Caco-2 (cell line): ENCODE data around the gene USP34. TPM values are rescaled to one million over a fixed set of nuclear protein-coding genes. Genes with fewer than 3 reads are reported as not detected.

Source experiments
- BruUV-seq: library from RNA; stranded (reverse); fragments of 400-500 nt; replicated peaks from 2 replicates; lab custom pipeline; 2021; lab: Mats Ljungman, UMichigan
- CTCF ChIA-PET: fragments of 300-600 bp; sonication (Branson Sonifier 250); formaldehyde crosslinking; loops from one replicate; lab custom pipeline; 2022; ENCODE audit warnings: antibody characterized with exemption; lab: Charles Lee
- POLR2A ChIA-PET: fragments of 300-600 bp; sonication (Branson Sonifier 250); formaldehyde crosslinking; loops from one replicate; lab custom pipeline; 2022; ENCODE audit warnings: antibody characterized with exemption; lab: Charles Lee
- DNase-seq, 2 experiments: peaks; one replicate each; pipeline versions ENCODE4 v3.0.0 to v3.0.0-alpha.2; 2020 to 2022
- H3K27me3 ChIP-seq: replicated peaks from 2 replicates; pipeline ENCODE4 v1.6.0; 2011; ENCODE audit warnings: low read length; ENCODE audit not compliant: control insufficient read depth, insufficient read depth
- H3K36me3 ChIP-seq: 2 replicates; pipeline ENCODE4 v1.5.1; 2011; ENCODE audit warnings: low read length; ENCODE audit not compliant: control insufficient read depth, insufficient read depth
- H3K4me1 ChIP-seq: fragments of 250-450 bp; sonication (Bioruptor Pico); 2 replicates; pipeline ENCODE4 v1.5.1; 2020; ENCODE audit warnings: mild to moderate bottlenecking
- H3K4me3 ChIP-seq: 2 replicates; pipeline ENCODE4 v1.5.1; 2011; ENCODE audit warnings: low read depth, mild to moderate bottlenecking, control low read depth, low read length
- H3K9me3 ChIP-seq: fragments of 250-450 bp; sonication (Bioruptor Pico); 2 replicates; pipeline ENCODE4 v1.5.1; 2020; ENCODE audit warnings: mild to moderate bottlenecking, moderate library complexity
- H3K27ac Mint-ChIP-seq: one replicate; pipeline ENCODE4 v1.8.0; 2022; ENCODE audit warnings: mixed read lengths; ENCODE audit not compliant: unreplicated experiment
- H3K27me3 Mint-ChIP-seq: one replicate; pipeline ENCODE4 v1.8.0; 2022; ENCODE audit warnings: mixed read lengths; ENCODE audit not compliant: insufficient read depth, unreplicated experiment
- H3K36me3 Mint-ChIP-seq: one replicate; pipeline ENCODE4 v1.8.0; 2022; ENCODE audit warnings: mild to moderate bottlenecking, mixed read lengths; ENCODE audit not compliant: insufficient read depth, unreplicated experiment
- H3K4me1 Mint-ChIP-seq: one replicate; pipeline ENCODE4 v1.8.0; 2022; ENCODE audit warnings: low read depth, mixed read lengths; ENCODE audit not compliant: unreplicated experiment
- H3K4me3 Mint-ChIP-seq: one replicate; pipeline ENCODE4 v1.8.0; 2022; ENCODE audit warnings: mild to moderate bottlenecking, moderate library complexity, mixed read lengths; ENCODE audit not compliant: unreplicated experiment
- H3K9me3 Mint-ChIP-seq: one replicate; pipeline ENCODE4 v1.8.0; 2022; ENCODE audit warnings: mixed read lengths; ENCODE audit not compliant: unreplicated experiment
- CTCF ChIP-seq, 2 experiments: fragments of 200-600 bp in 1 of 2; IDR thresholded peaks; 1 replicate in 1 of 2; 2 replicates in 1 of 2; pipeline versions ENCODE4 v1.5.1 to v1.8.0; 2011 to 2022; ENCODE audit warnings: antibody characterized with exemption in 1 of 2, control low read depth in 1 of 2, inconsistent platforms in 1 of 2, low read depth in 1 of 2, low read length in 1 of 2, mild to moderate bottlenecking in 1 of 2, moderate library complexity in 1 of 2; ENCODE audit not compliant: insufficient read depth in 1 of 2, severe bottlenecking in 1 of 2, unreplicated experiment in 1 of 2
- intact Hi-C: fragments of 100-400 bp; cut with micrococcal nuclease; formaldehyde crosslinking; loops from one replicate; pipeline ENCODE4 v1.10.0; 2022; ENCODE audit not compliant: unreplicated experiment
- total RNA-seq: library from RNA; stranded (reverse); gene quantifications from 2 replicates; pipeline ENCODE4 v1.2.3, GENCODE V29; 2022

USP34 gene
- total RNA-seq, 1 experiment from 2014 or later = 100 TPM

GRCh38 chr2:61463769-61464475 is 7.0 kb downstream of the USP34 start:
- Mint-ChIP-seq H3K4me3 (no peak overlapping the region), H3K27me3 (no peaks in the 10 kb centered on the region), H3K36me3 (peaks cover 53% of the 10 kb centered on the region), H3K27ac (no peak overlapping the region), H3K4me1 (peaks cover 8% of the 10 kb centered on the region), H3K9me3 (no peaks in the 10 kb centered on the region)
- peaks cover 16% of the 10 kb centered on the region for H3K4me1 ChIP-seq
- intact Hi-C loops = no loop called here
- H3K4me3 ChIP-seq = no peak overlapping the region
- BruUV-seq = no TSS peak
- DNase-seq = no peak
- POLR2A ChIA-PET = no interaction called here
- no peaks in the 10 kb centered on the region for H3K9me3 ChIP-seq
- no peak for TF ChIP-seq CTCF (IDR thresholded peaks at IDR 0.05; ENCODE audit: insufficient read depth in 1 of 2, low read depth in 1 of 2, low read length in 1 of 2, severe bottlenecking in 1 of 2, unreplicated experiment in 1 of 2)
- CTCF ChIA-PET = no interaction called here
- no peaks in the 10 kb centered on the region for H3K27me3 ChIP-seq
- no peaks in the 10 kb centered on the region for H3K36me3 ChIP-seq

- Histone ChIP-seq H3K4me1 (peaks cover 5% of the 10 kb centered on the region; the same call in 1 of the 2 replicates), H3K36me3 (no peaks in the 10 kb centered on the region), H3K4me3 (no peak overlapping the region), H3K9me3 (no peaks in the 10 kb centered on the region), H3K27me3 (no peaks in the 10 kb centered on the region)
- intact Hi-C loops = no loop called here
- no peak for DNase-seq
- no peaks in the 10 kb centered on the region for H3K9me3 Mint-ChIP-seq
- BruUV-seq = no TSS peak
- peaks cover 8% of the 10 kb centered on the region for H3K4me1 Mint-ChIP-seq
- POLR2A ChIA-PET = no interaction called here
- H3K36me3 Mint-ChIP-seq = peaks cover 48% of the 10 kb centered on the region
- H3K4me3 Mint-ChIP-seq = no peak overlapping the region
- no peak overlapping the region for H3K27ac Mint-ChIP-seq
- CTCF ChIA-PET = no interaction called here
- TF ChIP-seq CTCF (IDR thresholded peaks at IDR 0.05; ENCODE audit: insufficient read depth in 1 of 2, low read depth in 1 of 2, low read length in 1 of 2, severe bottlenecking in 1 of 2, unreplicated experiment in 1 of 2) = no peak
- no peaks in the 10 kb centered on the region for H3K27me3 Mint-ChIP-seq
Observed at GRCh38 chr2:61461404-61461803, 9.5 kb downstream of the USP34 start.

GRCh38 chr2:61460163-61460562 is 10.7 kb downstream of the USP34 start:
- no peaks in the 10 kb centered on the region for H3K9me3 ChIP-seq
- no peak overlapping the region for H3K4me3 ChIP-seq
- peaks cover 12% of the 10 kb centered on the region for H3K4me1 Mint-ChIP-seq
- intact Hi-C loops = no loop called here
- H3K36me3 Mint-ChIP-seq = peaks cover 50% of the 10 kb centered on the region
- ChIA-PET POLR2A (no interaction called here), CTCF (no interaction called here)
- DNase-seq = no peak
- no peaks in the 10 kb centered on the region for H3K36me3 ChIP-seq
- no peak for TF ChIP-seq CTCF (IDR thresholded peaks at IDR 0.05; ENCODE audit: insufficient read depth in 1 of 2, low read depth in 1 of 2, low read length in 1 of 2, severe bottlenecking in 1 of 2, unreplicated experiment in 1 of 2)
- H3K4me1 ChIP-seq = peaks cover 13% of the 10 kb centered on the region; the same call in 1 of the 2 replicates
- no peaks in the 10 kb centered on the region for H3K9me3 Mint-ChIP-seq
- H3K27me3 Mint-ChIP-seq = no peaks in the 10 kb centered on the region
- H3K27ac Mint-ChIP-seq = no peak overlapping the region
- no peak overlapping the region for H3K4me3 Mint-ChIP-seq
- H3K27me3 ChIP-seq = no peaks in the 10 kb centered on the region
- BruUV-seq = no TSS peak
